OCI-LY7 (cell line): ENCODE data around the gene RHOT2.

Experiments
- CTCF ChIP-seq: fragments of 200-600 bp; sonication (generic); conservative IDR thresholded peaks from 2 replicates; pipeline ENCODE4 v1.5.1; 2014; ENCODE audit warnings: mild to moderate bottlenecking, antibody characterized with exemption, low read length, moderate library complexity, mixed read lengths
- EZH2phosphoT487 ChIP-seq: fragments of 200-600 bp; sonication (generic); IDR thresholded peaks from 2 replicates; pipeline ENCODE4 v1.6.1; 2018; ENCODE audit warnings: low read depth, borderline replicate concordance, mild to moderate bottlenecking, mixed run types, antibody characterized with exemption, low read length, moderate library complexity, mixed read lengths

- TF ChIP-seq CTCF (no peak), EZH2phosphoT487 (no peak)
These were observed 35.2 kb upstream of the RHOT2 start for GRCh38 chr16:632486-633335.
